H9 (cell line): ENCODE results near the gene CDH8. TPM values are rescaled to one million over a fixed set of nuclear protein-coding genes. Genes with fewer than 3 reads are reported as not detected.

Experiments used
- DNase-seq: peaks from one replicate; pipeline ENCODE4 v3.0.0-alpha.2; 2017
- H2AFZ ChIP-seq: one replicate; pipeline ENCODE4 v1.6.1; 2013; ENCODE audit warnings: mild to moderate bottlenecking, low read length, control low read depth, moderate library complexity
- H2AK5ac ChIP-seq: 2 replicates; pipeline ENCODE4 v1.6.1; 2013; ENCODE audit warnings: low read length, control low read depth, mixed read lengths; ENCODE audit not compliant: insufficient read length
- H2BK120ac ChIP-seq: one replicate; pipeline ENCODE4 v1.6.1; 2013; ENCODE audit warnings: low read depth, mild to moderate bottlenecking, low read length, control low read depth, inconsistent platforms; ENCODE audit not compliant: poor library complexity, severe bottlenecking
- H2BK12ac ChIP-seq: 2 replicates; pipeline ENCODE4 v1.6.1; 2013; ENCODE audit warnings: low read length, control low read depth, mixed read lengths, low read depth; ENCODE audit not compliant: insufficient read length
- H2BK15ac ChIP-seq: 2 replicates; pipeline ENCODE4 v1.6.1; 2013; ENCODE audit warnings: low read depth, low read length, control low read depth
- H2BK20ac ChIP-seq: one replicate; pipeline ENCODE4 v1.6.1; 2013; ENCODE audit warnings: low read depth, mild to moderate bottlenecking, low read length, control low read depth, inconsistent platforms; ENCODE audit not compliant: poor library complexity, severe bottlenecking
- H2BK5ac ChIP-seq: 2 replicates; pipeline ENCODE4 v1.6.1; 2013; ENCODE audit warnings: low read length, control low read depth, mixed read lengths; ENCODE audit not compliant: insufficient read length
- H3K14ac ChIP-seq: 2 replicates; pipeline ENCODE4 v1.6.1; 2013; ENCODE audit warnings: low read length, control low read depth; ENCODE audit not compliant: insufficient read depth
- H3K18ac ChIP-seq: 2 replicates; pipeline ENCODE4 v1.6.1; 2013; ENCODE audit warnings: low read depth, mild to moderate bottlenecking, mixed read lengths, low read length, control low read depth; ENCODE audit not compliant: insufficient read length
- H3K23ac ChIP-seq: 2 replicates; pipeline ENCODE4 v1.6.1; 2013; ENCODE audit warnings: low read length, control low read depth, mixed read lengths, low read depth; ENCODE audit not compliant: insufficient read length
- H3K23me2 ChIP-seq: 2 replicates; pipeline ENCODE4 v1.6.1; 2013; ENCODE audit warnings: low read depth, mild to moderate bottlenecking, mixed read lengths, low read length, control low read depth; ENCODE audit not compliant: insufficient read length, poor library complexity, severe bottlenecking
- H3K27ac ChIP-seq: 2 replicates; pipeline ENCODE4 v1.5.1; 2013; ENCODE audit warnings: low read length, control low read depth, mixed read lengths, low read depth; ENCODE audit not compliant: insufficient read length
- H3K27me3 ChIP-seq: 2 replicates; pipeline ENCODE4 v1.6.1; 2013; ENCODE audit warnings: low read length, control low read depth, inconsistent platforms; ENCODE audit not compliant: insufficient read depth
- H3K4ac ChIP-seq: 2 replicates; pipeline ENCODE4 v1.6.1; 2013; ENCODE audit warnings: low read depth, mild to moderate bottlenecking, control low read depth, inconsistent platforms, low read length, moderate library complexity
- H3K4me1 ChIP-seq: 2 replicates; pipeline ENCODE4 v1.6.1; 2013; ENCODE audit warnings: low read length, control low read depth, inconsistent platforms; ENCODE audit not compliant: insufficient read depth
- H3K4me2 ChIP-seq: 2 replicates; pipeline ENCODE4 v1.6.1; 2013; ENCODE audit warnings: low read length, control low read depth, mixed read lengths; ENCODE audit not compliant: insufficient read length, insufficient read depth
- H3K56ac ChIP-seq: 2 replicates; pipeline ENCODE4 v1.6.1; 2013; ENCODE audit warnings: low read depth, mild to moderate bottlenecking, mixed read lengths, low read length, control low read depth; ENCODE audit not compliant: insufficient read length
- H3K79me1 ChIP-seq: 2 replicates; pipeline ENCODE4 v1.6.1; 2013; ENCODE audit warnings: low read depth, mild to moderate bottlenecking, moderate library complexity, low read length, control low read depth, inconsistent platforms; ENCODE audit not compliant: insufficient read depth, poor library complexity, severe bottlenecking
- H3K79me2 ChIP-seq: 2 replicates; pipeline ENCODE4 v1.6.1; 2013; ENCODE audit warnings: low read length, control low read depth, inconsistent platforms; ENCODE audit not compliant: insufficient read depth
- H3K9ac ChIP-seq: 2 replicates; pipeline ENCODE4 v1.6.1; 2013; ENCODE audit warnings: low read length, control low read depth, mixed read lengths; ENCODE audit not compliant: insufficient read length; ENCODE audit errors: extremely low read depth
- H3K9me3 ChIP-seq: one replicate; pipeline ENCODE4 v1.6.1; 2013; ENCODE audit warnings: low read depth, low read length, inconsistent platforms; ENCODE audit not compliant: control insufficient read depth
- H3T11ph ChIP-seq: one replicate; pipeline ENCODE4 v1.6.1; 2013; ENCODE audit warnings: mild to moderate bottlenecking, low read length, control low read depth, inconsistent platforms
- H4K20me1 ChIP-seq: one replicate; pipeline ENCODE4 v1.6.1; 2013; ENCODE audit not compliant: control insufficient read depth, insufficient read length, insufficient read depth
- H4K5ac ChIP-seq: 2 replicates; pipeline ENCODE4 v1.6.1; 2013; ENCODE audit warnings: low read depth, mild to moderate bottlenecking, mixed read lengths, low read length, control low read depth; ENCODE audit not compliant: insufficient read length
- H4K8ac ChIP-seq: replicated peaks from 2 replicates; pipeline ENCODE4 v1.6.1; 2013; ENCODE audit warnings: low read length, control low read depth, mixed read lengths, low read depth; ENCODE audit not compliant: insufficient read length
- H4K91ac ChIP-seq: 2 replicates; pipeline ENCODE4 v1.6.1; 2013; ENCODE audit warnings: low read depth, mild to moderate bottlenecking, moderate library complexity, mixed read lengths, low read length, control low read depth; ENCODE audit not compliant: insufficient read length
- H3K27ac Mint-ChIP-seq, 3 experiments: 2 replicates in 2 of 3; 3 replicates in 1 of 3; pipeline ENCODE4 v1.8.0; 2020 to 2021; ENCODE audit warnings: mixed read lengths in 3 of 3, mild to moderate bottlenecking in 1 of 3, moderate library complexity in 1 of 3
- H3K27me3 Mint-ChIP-seq: 2 replicates; pipeline ENCODE4 v1.8.0; 2021; ENCODE audit warnings: low read depth, mild to moderate bottlenecking, moderate library complexity, mixed read lengths
- H3K36me3 Mint-ChIP-seq, 3 experiments: 2 replicates in 2 of 3; 3 replicates in 1 of 3; pipeline ENCODE4 v1.8.0; 2020 to 2021; ENCODE audit warnings: low read depth in 3 of 3, mixed read lengths in 3 of 3; ENCODE audit not compliant: insufficient read depth in 1 of 3
- H3K4me1 Mint-ChIP-seq, 2 experiments: 2 replicates each; pipeline ENCODE4 v1.8.0; 2020; ENCODE audit warnings: mixed read lengths in 2 of 2
- H3K4me3 Mint-ChIP-seq, 2 experiments: 2 replicates in 1 of 2; 3 replicates in 1 of 2; pipeline ENCODE4 v1.8.0; 2020 to 2021; ENCODE audit warnings: mild to moderate bottlenecking in 2 of 2, mixed read lengths in 2 of 2, moderate library complexity in 1 of 2
- H3K9me3 Mint-ChIP-seq, 2 experiments: 2 replicates in 1 of 2; 3 replicates in 1 of 2; pipeline ENCODE4 v1.8.0; 2020; ENCODE audit warnings: mild to moderate bottlenecking in 2 of 2, mixed read lengths in 2 of 2, moderate library complexity in 1 of 2
- WGBS: extraction: QIAGEN DNeasy Blood & Tissue Kit; methylation state at CpG from one replicate; pipeline ENCODE4 v1.1.7; 2013; ENCODE audit warnings: missing lambda C conversion rate, low lambda C conversion rate, mixed read lengths; ENCODE audit not compliant: insufficient read length; ENCODE audit errors: extremely low coverage; 5-methylcytosine and 5-hydroxymethylcytosine counted together
- total RNA-seq: library from RNA; stranded (reverse); gene quantifications from 2 replicates; pipeline ENCODE4 v1.2.1, GENCODE V29; 2021
- TF ChIP-seq, protein P1 (sequence below): fragments of 200-600 bp; sonication (generic); conservative IDR thresholded peaks from 3 replicates; pipeline ENCODE4 v1.8.0; 2021; ENCODE audit warnings: antibody characterized with exemption, mild to moderate bottlenecking

Gene CDH8
- total RNA-seq, 1 experiment from 2014 or later: 12.0 TPM

DNA sequence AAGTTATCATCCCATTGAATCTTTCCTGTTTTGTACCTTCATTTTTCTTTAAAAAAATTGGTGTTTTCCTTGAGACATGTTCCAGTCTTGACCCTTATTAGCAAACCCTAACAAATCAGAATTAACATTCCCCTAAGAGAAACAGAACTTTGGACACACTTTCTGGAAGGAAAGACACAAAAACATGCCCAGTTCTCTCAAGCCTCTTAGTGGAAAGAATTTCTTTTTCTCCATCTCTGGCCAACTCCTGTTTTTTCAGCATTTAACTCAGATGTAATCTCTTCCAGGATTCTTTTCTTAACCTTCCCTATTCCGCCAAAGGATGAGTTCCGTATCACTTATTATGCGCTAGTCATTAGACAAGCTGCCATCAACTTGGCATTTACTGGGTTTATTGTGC, 23.9 kb upstream of the CDH8 start:
- no peak overlapping the region for H3K23ac ChIP-seq
- H3K4ac ChIP-seq: no peak overlapping the region
- H3K9me3 Mint-ChIP-seq: no peaks in the 10 kb centered on the region
- H2AFZ ChIP-seq: no peak overlapping the region
- H2BK15ac ChIP-seq: no peak overlapping the region
- no peak overlapping the region for H3K14ac ChIP-seq
- no peak overlapping the region for H2AK5ac ChIP-seq
- no peak overlapping the region for H4K91ac ChIP-seq
- no peaks in the 10 kb centered on the region for H3K27me3 ChIP-seq
- H3K27ac Mint-ChIP-seq: no peak overlapping the region
- no peak overlapping the region for H2BK12ac ChIP-seq
- no CpG with 5 or more reads among the region's 3 CpGs for WGBS
- H2BK20ac ChIP-seq: no peak overlapping the region
- H3K4me1 ChIP-seq: peaks cover 11% of the 10 kb centered on the region; the same call in 1 of the 2 replicates
- no peaks in the 10 kb centered on the region for H4K20me1 ChIP-seq
- H3K4me2 ChIP-seq: no peak overlapping the region
- H3K18ac ChIP-seq: no peak overlapping the region
- DNase-seq: no peak
- no peaks in the 10 kb centered on the region for H3K27me3 Mint-ChIP-seq
- no peak overlapping the region for H2BK120ac ChIP-seq
- no peaks in the 10 kb centered on the region for H3K36me3 Mint-ChIP-seq
- H3K9ac ChIP-seq: no peak overlapping the region
- H3K9me3 ChIP-seq: no peaks in the 10 kb centered on the region
- H3K4me3 Mint-ChIP-seq: no peak overlapping the region
- no peak overlapping the region for H2BK5ac ChIP-seq
- no peak overlapping the region for H3T11ph ChIP-seq
- TF ChIP-seq, protein P1, sequence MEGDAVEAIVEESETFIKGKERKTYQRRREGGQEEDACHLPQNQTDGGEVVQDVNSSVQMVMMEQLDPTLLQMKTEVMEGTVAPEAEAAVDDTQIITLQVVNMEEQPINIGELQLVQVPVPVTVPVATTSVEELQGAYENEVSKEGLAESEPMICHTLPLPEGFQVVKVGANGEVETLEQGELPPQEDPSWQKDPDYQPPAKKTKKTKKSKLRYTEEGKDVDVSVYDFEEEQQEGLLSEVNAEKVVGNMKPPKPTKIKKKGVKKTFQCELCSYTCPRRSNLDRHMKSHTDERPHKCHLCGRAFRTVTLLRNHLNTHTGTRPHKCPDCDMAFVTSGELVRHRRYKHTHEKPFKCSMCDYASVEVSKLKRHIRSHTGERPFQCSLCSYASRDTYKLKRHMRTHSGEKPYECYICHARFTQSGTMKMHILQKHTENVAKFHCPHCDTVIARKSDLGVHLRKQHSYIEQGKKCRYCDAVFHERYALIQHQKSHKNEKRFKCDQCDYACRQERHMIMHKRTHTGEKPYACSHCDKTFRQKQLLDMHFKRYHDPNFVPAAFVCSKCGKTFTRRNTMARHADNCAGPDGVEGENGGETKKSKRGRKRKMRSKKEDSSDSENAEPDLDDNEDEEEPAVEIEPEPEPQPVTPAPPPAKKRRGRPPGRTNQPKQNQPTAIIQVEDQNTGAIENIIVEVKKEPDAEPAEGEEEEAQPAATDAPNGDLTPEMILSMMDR: no peak
- peaks cover 42% of the 10 kb centered on the region in 2 experiments for H3K4me1 Mint-ChIP-seq
- H3K23me2 ChIP-seq: no peaks in the 10 kb centered on the region
- H4K8ac ChIP-seq: no peak overlapping the region
- H3K79me1 ChIP-seq: no peaks in the 10 kb centered on the region
- H3K79me2 ChIP-seq: no peaks in the 10 kb centered on the region
- no peak overlapping the region for H4K5ac ChIP-seq
- H3K56ac ChIP-seq: no peak overlapping the region
- H3K27ac ChIP-seq: no peak overlapping the region
